ENCODE results near the gene DNAH10.

DNA sequence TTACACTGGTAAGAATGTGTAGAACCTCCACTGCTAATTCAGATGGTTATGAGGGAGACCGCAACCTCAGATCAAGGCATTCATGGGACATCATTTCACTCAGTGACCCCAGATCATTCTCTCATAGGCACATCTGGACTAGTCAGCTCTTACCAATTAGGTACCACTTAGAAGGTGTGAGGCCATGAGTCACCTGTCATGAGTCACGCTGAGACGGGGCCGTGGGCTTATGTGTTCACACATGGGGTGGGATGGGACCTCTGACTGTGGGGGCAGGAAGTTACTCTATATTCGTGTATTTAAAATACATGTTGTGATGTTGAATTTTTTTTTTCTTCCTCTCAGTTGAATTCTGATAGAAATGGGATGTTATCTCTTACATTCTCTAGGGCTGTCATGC, 154.6 kb downstream of the DNAH10 start:
- TF ChIP-seq, protein P1, sequence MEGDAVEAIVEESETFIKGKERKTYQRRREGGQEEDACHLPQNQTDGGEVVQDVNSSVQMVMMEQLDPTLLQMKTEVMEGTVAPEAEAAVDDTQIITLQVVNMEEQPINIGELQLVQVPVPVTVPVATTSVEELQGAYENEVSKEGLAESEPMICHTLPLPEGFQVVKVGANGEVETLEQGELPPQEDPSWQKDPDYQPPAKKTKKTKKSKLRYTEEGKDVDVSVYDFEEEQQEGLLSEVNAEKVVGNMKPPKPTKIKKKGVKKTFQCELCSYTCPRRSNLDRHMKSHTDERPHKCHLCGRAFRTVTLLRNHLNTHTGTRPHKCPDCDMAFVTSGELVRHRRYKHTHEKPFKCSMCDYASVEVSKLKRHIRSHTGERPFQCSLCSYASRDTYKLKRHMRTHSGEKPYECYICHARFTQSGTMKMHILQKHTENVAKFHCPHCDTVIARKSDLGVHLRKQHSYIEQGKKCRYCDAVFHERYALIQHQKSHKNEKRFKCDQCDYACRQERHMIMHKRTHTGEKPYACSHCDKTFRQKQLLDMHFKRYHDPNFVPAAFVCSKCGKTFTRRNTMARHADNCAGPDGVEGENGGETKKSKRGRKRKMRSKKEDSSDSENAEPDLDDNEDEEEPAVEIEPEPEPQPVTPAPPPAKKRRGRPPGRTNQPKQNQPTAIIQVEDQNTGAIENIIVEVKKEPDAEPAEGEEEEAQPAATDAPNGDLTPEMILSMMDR (tag by site-specific recombination; IDR thresholded peaks at IDR 0.05): no peak
- TF ChIP-seq ZNF184 (tag by site-specific recombination; IDR thresholded peaks at IDR 0.05) (no peak), TCF7L2 (IDR thresholded peaks at IDR 0.05; ENCODE audit: borderline replicate concordance, low read depth, low read length) (no peak), YY1 (tag by site-specific recombination; IDR thresholded peaks at IDR 0.05) (no peak), BCL11A (tag by site-specific recombination; IDR thresholded peaks at IDR 0.05; ENCODE audit: low read depth) (no peak), ZBTB7A (tag by site-specific recombination; IDR thresholded peaks at IDR 0.05; ENCODE audit: low read depth) (no peak), ZNF558 (tag by site-specific recombination; IDR thresholded peaks at IDR 0.05) (no peak), ZBTB20 (tag by site-specific recombination; IDR thresholded peaks at IDR 0.05) (no peak), ZSCAN23 (tag by site-specific recombination; IDR thresholded peaks at IDR 0.05) (no peak), ZNF112 (tag by site-specific recombination; IDR thresholded peaks at IDR 0.05) (no peak), ZNF837 (tag by site-specific recombination; IDR thresholded peaks at IDR 0.05) (no peak), ZNF501 (tag by site-specific recombination; IDR thresholded peaks at IDR 0.05) (no peak), ZNF132 (tag by site-specific recombination; IDR thresholded peaks at IDR 0.05; ENCODE audit: borderline replicate concordance) (no peak)
- TF ChIP-seq, protein P2, sequence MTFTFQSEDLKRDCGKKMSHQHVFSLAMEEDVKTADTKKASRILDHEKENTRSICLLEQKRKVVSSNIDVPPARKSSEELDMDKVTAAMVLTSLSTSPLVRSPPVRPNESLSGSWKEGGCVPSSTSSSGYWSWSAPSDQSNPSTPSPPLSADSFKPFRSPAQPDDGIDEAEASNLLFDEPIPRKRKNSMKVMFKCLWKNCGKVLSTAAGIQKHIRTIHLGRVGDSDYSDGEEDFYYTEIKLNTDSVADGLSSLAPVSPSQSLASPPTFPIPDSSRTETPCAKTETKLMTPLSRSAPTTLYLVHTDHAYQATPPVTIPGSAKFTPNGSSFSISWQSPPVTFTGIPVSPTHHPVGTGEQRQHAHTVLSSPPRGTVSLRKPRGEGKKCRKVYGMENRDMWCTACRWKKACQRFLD (tag by site-specific recombination; IDR thresholded peaks at IDR 0.05): no peak
